ENCODE measurements around the gene CHCHD6.

Gene CHCHD6

DNA sequence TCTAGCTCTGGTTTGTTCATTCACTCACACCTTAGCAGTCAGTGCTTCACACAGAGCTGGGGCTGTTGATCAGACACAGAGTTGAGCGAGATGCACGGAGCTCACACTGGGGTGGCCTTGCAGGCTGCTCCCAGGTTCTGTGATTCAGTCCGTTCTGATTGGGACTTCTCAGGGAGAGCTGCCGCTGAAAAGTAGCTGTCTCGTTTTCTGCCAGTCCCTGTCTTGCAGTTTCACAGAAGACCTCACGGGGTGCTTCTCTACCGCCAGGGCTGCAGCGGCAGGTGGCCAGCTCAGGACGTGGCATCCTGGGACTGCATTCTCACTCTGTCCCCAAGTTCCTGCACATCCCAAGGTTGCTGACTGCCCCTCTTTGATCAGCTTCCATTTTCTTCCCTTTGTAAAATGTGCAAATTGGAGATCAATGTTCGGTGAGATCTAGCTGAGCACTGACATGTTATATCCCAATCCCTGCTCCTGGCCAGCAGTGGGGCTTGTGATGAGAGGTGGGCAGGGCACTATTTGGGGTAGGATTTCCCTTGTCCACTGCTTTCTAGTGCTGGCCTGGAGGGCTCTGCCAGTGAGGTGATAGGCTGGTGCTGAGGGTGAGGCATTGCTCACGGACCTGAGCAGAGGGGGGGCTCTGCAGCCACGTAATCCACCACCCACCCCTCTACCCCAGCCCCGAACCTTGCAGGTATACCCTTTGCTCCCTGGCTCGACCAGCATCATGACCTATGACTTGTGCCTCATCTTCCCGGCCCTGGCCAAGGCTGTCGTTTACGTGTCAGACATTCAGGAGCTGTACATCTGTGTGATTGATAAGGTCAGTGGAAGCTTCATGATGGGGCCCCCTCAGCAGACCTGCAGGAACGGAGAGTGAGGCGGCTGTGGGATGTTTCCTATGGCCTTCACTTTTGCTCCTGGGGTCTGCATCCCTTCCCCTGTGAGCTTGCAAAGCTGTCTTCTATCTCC, 43.8 kb upstream of the CHCHD6 start:
- DNase-seq (ENCODE audit: low read depth, low spot score): no peak
- no peak overlapping the region for H3K4me3 ChIP-seq
- no peak for TF ChIP-seq POLR2AphosphoS5 (IDR thresholded peaks at IDR 0.05; ENCODE audit: borderline replicate concordance, low read depth, low read length)
- TF ChIP-seq EZH2 (IDR thresholded peaks at IDR 0.05): no peak
- TF ChIP-seq FOXP2 (optimal IDR thresholded peaks at IDR 0.05; ENCODE audit: control extremely low read depth, extremely low read length, insufficient read depth): no peak
- no peak overlapping the region for H3K9ac ChIP-seq (ENCODE audit: insufficient read length)
- no peaks in the 10 kb centered on the region for H3K36me3 ChIP-seq (ENCODE audit: insufficient read depth, low read length)
- H3K9me3 ChIP-seq (ENCODE audit: low read depth, low read length): peaks cover 2% of the 10 kb centered on the region; the same call in 1 of the 2 replicates
- no peak overlapping the region for H3K27ac ChIP-seq

DNA sequence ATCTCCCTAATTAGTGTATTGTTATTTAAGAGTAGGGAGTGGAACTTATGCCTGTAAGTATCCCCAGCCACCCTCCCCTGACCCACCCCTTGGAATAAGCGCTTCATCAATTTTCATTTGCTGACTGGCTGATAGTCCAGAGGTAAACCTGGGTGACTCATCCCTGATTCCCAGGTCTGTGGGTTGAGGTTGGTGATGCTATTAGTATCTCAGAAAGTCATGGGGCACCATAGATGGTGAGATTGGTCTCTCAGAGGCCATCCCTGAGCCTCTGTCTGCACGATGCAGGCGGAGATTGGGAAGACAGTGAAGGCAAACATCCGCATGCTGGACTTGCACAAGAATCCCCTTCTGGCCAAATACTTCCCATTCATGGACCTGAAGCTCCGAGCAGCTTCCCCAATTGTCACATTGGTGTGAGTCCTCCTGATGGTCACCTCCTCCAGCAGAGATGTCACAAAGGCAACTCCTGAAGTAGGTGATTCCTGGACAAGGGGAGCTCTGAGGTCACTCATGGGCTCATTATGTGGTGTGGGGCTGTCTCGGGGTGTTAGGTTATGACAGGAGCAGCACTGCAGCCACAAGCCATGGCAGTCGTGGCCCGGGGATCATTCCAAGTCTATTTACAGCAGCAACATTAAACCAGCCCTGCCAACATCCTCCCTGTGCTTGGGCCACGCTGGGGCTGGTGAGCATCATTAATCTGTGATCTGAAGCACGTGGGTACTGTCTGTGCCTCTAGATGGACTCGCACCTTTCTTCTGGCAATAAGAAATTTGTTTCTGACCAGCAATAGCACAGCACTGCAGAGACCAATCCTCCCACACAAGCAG, 42.3 kb upstream of the CHCHD6 start:
- no peak for DNase-seq (ENCODE audit: low read depth, low spot score)
- Histone ChIP-seq H3K9me3 (ENCODE audit: low read depth, low read length) (peaks cover 2% of the 10 kb centered on the region; the same call in 1 of the 2 replicates), H3K27ac (no peak overlapping the region), H3K4me3 (no peak overlapping the region), H3K9ac (ENCODE audit: insufficient read length) (no peak overlapping the region), H3K36me3 (ENCODE audit: insufficient read depth, low read length) (no peaks in the 10 kb centered on the region)
- TF ChIP-seq FOXP2 (optimal IDR thresholded peaks at IDR 0.05; ENCODE audit: control extremely low read depth, extremely low read length, insufficient read depth): no peak
- no peak for TF ChIP-seq POLR2AphosphoS5 (IDR thresholded peaks at IDR 0.05; ENCODE audit: borderline replicate concordance, low read depth, low read length)
- no peak for TF ChIP-seq EZH2 (IDR thresholded peaks at IDR 0.05)

DNA sequence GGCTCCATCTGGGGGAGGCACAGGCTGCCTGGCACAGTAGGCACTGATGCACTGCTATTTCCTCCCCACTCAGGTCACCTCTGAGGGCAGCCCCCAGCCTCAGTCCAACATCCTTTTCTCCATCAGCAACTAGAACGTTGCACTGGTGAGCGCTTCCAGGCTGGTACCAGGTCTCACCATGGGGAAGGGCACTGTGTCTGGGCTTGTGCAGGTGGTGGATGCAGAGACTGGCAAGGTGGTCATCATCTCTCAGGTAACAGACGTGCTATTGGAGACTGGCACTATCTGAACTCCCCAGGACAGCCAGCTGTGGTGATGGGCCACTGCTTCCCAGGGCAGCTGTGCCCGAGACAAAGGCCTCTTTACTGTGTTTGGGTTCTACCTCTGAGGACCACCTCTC, 40.8 kb upstream of the CHCHD6 start:
- no peak for TF ChIP-seq FOXP2 (optimal IDR thresholded peaks at IDR 0.05; ENCODE audit: control extremely low read depth, extremely low read length, insufficient read depth)
- TF ChIP-seq EZH2 (IDR thresholded peaks at IDR 0.05): no peak
- TF ChIP-seq POLR2AphosphoS5 (IDR thresholded peaks at IDR 0.05; ENCODE audit: borderline replicate concordance, low read depth, low read length): no peak
- Histone ChIP-seq H3K36me3 (ENCODE audit: insufficient read depth, low read length) (no peaks in the 10 kb centered on the region), H3K27ac (no peak overlapping the region), H3K9me3 (ENCODE audit: low read depth, low read length) (peaks cover 2% of the 10 kb centered on the region; the same call in 1 of the 2 replicates), H3K4me3 (no peak overlapping the region), H3K9ac (ENCODE audit: insufficient read length) (no peak overlapping the region)
- DNase-seq (ENCODE audit: low read depth, low spot score): no peak

DNA sequence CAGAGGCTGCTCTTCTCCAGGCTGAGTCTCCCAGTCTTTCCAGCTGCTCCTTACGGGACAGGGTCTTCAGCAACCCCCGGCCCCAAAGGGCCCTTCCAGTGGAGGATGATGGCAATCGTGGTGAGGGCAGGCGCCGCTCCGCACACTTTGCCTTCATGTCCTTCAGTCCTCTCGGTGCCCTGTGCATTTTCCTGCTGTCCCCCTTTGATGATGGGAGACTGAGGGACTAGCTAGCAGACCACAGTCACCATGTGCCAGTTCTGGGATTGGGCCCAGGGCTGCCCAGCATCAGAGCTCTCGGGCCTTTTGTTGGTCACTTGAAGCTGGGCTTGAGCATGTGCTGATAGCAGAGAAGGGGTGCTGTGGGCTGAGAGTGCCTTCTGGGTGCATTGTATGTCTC, 40.3 kb upstream of the CHCHD6 start:
- DNase-seq (ENCODE audit: low read depth, low spot score): no peak
- peaks cover 2% of the 10 kb centered on the region; the same call in 1 of the 2 replicates for H3K9me3 ChIP-seq (ENCODE audit: low read depth, low read length)
- H3K36me3 ChIP-seq (ENCODE audit: insufficient read depth, low read length): no peaks in the 10 kb centered on the region
- H3K9ac ChIP-seq (ENCODE audit: insufficient read length): no peak overlapping the region
- TF ChIP-seq EZH2 (IDR thresholded peaks at IDR 0.05) (no peak), POLR2AphosphoS5 (IDR thresholded peaks at IDR 0.05; ENCODE audit: borderline replicate concordance, low read depth, low read length) (no peak), FOXP2 (optimal IDR thresholded peaks at IDR 0.05; ENCODE audit: control extremely low read depth, extremely low read length, insufficient read depth) (no peak)
- H3K27ac ChIP-seq: no peak overlapping the region
- H3K4me3 ChIP-seq: no peak overlapping the region

DNA sequence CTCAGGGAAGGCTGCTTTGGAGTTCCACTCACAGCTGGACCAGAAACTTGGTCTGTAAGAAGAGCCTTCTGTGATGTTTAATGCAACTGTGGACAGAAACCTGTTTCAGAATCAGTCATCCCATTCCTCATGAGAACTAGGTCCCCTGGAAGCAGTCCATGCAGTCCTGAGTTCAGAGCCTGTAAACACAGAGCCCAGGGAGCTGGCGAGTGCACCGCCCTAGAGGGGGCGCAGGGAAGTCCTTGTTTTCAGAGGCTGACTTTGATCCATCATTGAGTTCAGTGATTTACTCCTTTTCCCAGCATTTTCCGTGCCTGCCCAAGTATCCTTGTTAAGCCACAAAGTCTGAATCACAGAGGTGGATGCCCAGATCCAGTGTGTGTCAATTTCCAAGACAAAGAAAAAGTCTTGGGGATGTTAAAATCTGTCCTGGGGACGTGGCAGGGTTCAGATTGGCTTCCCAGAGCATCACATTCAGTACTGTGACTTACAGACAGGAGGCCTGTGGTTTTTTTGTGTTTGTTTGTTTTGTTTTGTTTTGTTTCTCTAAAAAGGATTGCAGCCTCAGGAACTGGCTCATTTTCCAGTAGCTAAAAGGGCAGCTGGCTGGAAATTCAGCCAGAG, 39.3 kb upstream of the CHCHD6 start:
- Histone ChIP-seq H3K27ac (no peak overlapping the region), H3K9ac (ENCODE audit: insufficient read length) (no peak overlapping the region), H3K36me3 (ENCODE audit: insufficient read depth, low read length) (no peaks in the 10 kb centered on the region), H3K9me3 (ENCODE audit: low read depth, low read length) (peaks cover 2% of the 10 kb centered on the region; the same call in 1 of the 2 replicates), H3K4me3 (no peak overlapping the region)
- TF ChIP-seq EZH2 (IDR thresholded peaks at IDR 0.05) (no peak), FOXP2 (optimal IDR thresholded peaks at IDR 0.05; ENCODE audit: control extremely low read depth, extremely low read length, insufficient read depth) (no peak), POLR2AphosphoS5 (IDR thresholded peaks at IDR 0.05; ENCODE audit: borderline replicate concordance, low read depth, low read length) (no peak)
- no peak for DNase-seq (ENCODE audit: low read depth, low spot score)

DNA sequence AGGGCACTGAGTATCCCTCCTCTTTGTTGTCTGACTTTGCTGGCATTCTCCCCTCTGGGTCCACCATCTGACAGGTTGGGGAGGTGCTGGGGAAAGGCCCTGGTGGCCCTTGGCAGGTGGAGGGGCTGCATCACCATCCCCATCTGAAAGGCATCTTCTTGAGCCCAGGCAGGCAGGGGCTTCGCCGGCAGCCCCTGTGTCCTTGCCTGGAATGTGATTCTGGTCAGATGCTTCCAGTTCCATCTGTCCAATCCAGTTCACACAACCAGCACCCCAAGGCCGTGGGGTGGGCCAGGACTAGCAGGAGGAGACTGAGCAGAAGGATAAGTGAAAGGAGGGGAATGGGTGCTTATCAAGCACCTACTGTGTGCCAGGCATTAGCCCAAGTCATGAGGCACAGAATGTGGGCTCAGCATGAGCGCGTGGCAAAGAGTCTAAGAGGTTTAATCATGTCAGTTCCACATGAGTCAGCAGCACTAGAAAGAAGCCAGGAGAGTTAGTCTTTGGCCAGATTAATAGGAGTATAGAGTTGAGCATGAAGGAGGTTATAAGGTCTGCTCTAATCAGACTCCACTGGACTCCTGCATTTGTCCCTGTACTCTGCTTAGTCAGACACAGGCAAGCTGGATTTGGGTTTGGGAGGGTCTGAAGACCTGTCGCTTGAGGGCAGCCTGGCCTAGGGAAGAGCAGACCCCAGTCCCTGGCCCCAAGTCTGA, 38.7 kb upstream of the CHCHD6 start:
- no peak for DNase-seq (ENCODE audit: low read depth, low spot score)
- H3K9ac ChIP-seq (ENCODE audit: insufficient read length): no peak overlapping the region
- H3K4me3 ChIP-seq: no peak overlapping the region
- no peak overlapping the region for H3K27ac ChIP-seq
- H3K9me3 ChIP-seq (ENCODE audit: low read depth, low read length): peaks cover 2% of the 10 kb centered on the region; the same call in 1 of the 2 replicates
- H3K36me3 ChIP-seq (ENCODE audit: insufficient read depth, low read length): no peaks in the 10 kb centered on the region
- no peak for TF ChIP-seq POLR2AphosphoS5 (IDR thresholded peaks at IDR 0.05; ENCODE audit: borderline replicate concordance, low read depth, low read length)
- TF ChIP-seq FOXP2 (optimal IDR thresholded peaks at IDR 0.05; ENCODE audit: control extremely low read depth, extremely low read length, insufficient read depth): no peak
- TF ChIP-seq EZH2 (IDR thresholded peaks at IDR 0.05): no peak

DNA sequence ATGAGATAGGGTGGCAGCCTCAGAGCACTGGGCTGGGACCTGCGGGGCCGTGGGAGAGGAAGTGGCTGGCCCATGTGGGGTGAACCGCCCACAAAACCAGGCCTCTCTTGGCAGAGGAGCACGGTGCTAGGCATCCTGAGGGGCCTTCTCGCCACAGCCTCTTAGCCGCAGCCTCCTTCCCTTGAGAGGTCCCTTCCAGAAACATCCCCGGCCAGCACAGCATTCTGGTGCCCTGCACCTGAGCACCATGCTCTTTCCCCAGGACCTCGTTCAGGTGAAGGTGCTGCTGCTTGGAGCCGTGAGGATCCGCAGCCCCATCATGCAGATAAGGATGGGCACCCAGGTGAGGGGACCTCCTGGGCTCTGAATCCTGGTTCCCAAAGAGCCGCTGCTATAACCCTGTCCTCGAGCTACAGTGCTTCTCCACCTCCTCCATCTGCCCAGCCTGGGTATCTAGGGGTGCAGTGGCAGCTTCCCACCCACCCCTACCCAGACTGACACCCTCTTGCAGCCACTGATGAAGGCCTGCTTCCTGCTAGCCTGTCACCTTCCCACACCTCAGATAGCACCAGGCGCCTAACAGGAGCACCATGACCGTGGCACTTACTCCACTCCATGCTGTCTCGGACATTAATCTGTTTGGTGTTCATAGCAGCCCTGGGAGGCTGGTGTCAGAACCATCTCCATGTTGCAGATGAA, 37.9 kb upstream of the CHCHD6 start:
- no peak for DNase-seq (ENCODE audit: low read depth, low spot score)
- TF ChIP-seq EZH2 (IDR thresholded peaks at IDR 0.05) (no peak), FOXP2 (optimal IDR thresholded peaks at IDR 0.05; ENCODE audit: control extremely low read depth, extremely low read length, insufficient read depth) (no peak)
- Histone ChIP-seq H3K36me3 (ENCODE audit: insufficient read depth, low read length) (no peaks in the 10 kb centered on the region), H3K4me3 (no peak overlapping the region), H3K27ac (no peak overlapping the region), H3K9me3 (ENCODE audit: low read depth, low read length) (no peaks in the 10 kb centered on the region), H3K9ac (ENCODE audit: insufficient read length) (no peak overlapping the region)

Data from SK-N-MC (cell line).